HepG2 (cell line): ENCODE measurements around the gene AMOTL2. TPM values are rescaled to one million over a fixed set of nuclear protein-coding genes. Genes with fewer than 3 reads are reported as not detected.

Experiments
- ARID2 ChIP-seq: sonication (generic); formaldehyde crosslinking; IDR thresholded peaks from 2 replicates; pipeline ENCODE4 v1.8.1; 2022; ENCODE audit warnings: mild to moderate bottlenecking, missing genetic modification reagents, borderline replicate concordance
- ATF4 ChIP-seq, 2 experiments: fragments of 450-650 bp in 1 of 2; sonication (generic) in 1 of 2; formaldehyde crosslinking; IDR thresholded peaks; 2 replicates each; pipeline versions ENCODE4 v1.5.0 to v1.8.0; 2020 to 2022; ENCODE audit warnings: mild to moderate bottlenecking in 1 of 2, missing genetic modification reagents in 1 of 2
- ATF7 ChIP-seq, 2 experiments: fragments of 450-650 bp in 1 of 2; sonication (generic) in 1 of 2; formaldehyde crosslinking in 1 of 2; IDR thresholded peaks; 2 replicates each; pipeline versions ENCODE4 v1.4.0 to v1.6.1; 2016 to 2020; ENCODE audit warnings: antibody characterized with exemption in 1 of 2, mild to moderate bottlenecking in 1 of 2, missing genetic modification reagents in 1 of 2
- DR1 ChIP-seq: sonication (generic); formaldehyde crosslinking; IDR thresholded peaks from 2 replicates; pipeline ENCODE4 v1.8.0; 2021; ENCODE audit warnings: mild to moderate bottlenecking, missing genetic modification reagents, inconsistent platforms
- FOSL2 ChIP-seq: sonication (generic); formaldehyde crosslinking; IDR thresholded peaks from 2 replicates; pipeline ENCODE4 v1.4.0; 2020; ENCODE audit warnings: missing genetic modification reagents
- HCFC1 ChIP-seq: fragments of 150-350 bp; IDR thresholded peaks from 2 replicates; pipeline ENCODE4 v1.6.1; 2014; ENCODE audit warnings: low read depth, low read length
- HNRNPLL ChIP-seq: fragments of 200-400 bp; formaldehyde crosslinking; IDR thresholded peaks from 2 replicates; pipeline ENCODE4 v1.6.1; 2017; ENCODE audit warnings: mild to moderate bottlenecking, low read depth, low read length; ENCODE audit not compliant: poor library complexity, severe bottlenecking
- NFKBIZ ChIP-seq: IDR thresholded peaks from 2 replicates; pipeline ENCODE4 v1.6.1; 2018; ENCODE audit warnings: missing genetic modification reagents, missing compliant biosample characterization
- RFX5 ChIP-seq: IDR thresholded peaks from 2 replicates; pipeline ENCODE4 v1.6.1; 2011; ENCODE audit warnings: low read depth, low read length, improper control_type of control experiment
- TRIM24 ChIP-seq: sonication (generic); formaldehyde crosslinking; IDR thresholded peaks from 2 replicates; pipeline ENCODE4 v1.8.0; 2022; ENCODE audit warnings: mild to moderate bottlenecking, missing genetic modification reagents
- ZBTB7A ChIP-seq: sonication (generic); formaldehyde crosslinking; IDR thresholded peaks from 2 replicates; pipeline ENCODE4 v1.8.0; 2022; ENCODE audit warnings: mild to moderate bottlenecking, missing genetic modification reagents
- ZFP36L2 ChIP-seq: sonication (generic); formaldehyde crosslinking; IDR thresholded peaks from 2 replicates; pipeline ENCODE4 v1.4.0; 2020; ENCODE audit warnings: missing genetic modification reagents
- ZNF326 ChIP-seq: sonication (generic); formaldehyde crosslinking; IDR thresholded peaks from 2 replicates; pipeline ENCODE4 v1.4.0; 2020; ENCODE audit warnings: missing genetic modification reagents, borderline replicate concordance
- polyA plus RNA-seq, 8 experiments: library from polyadenylated mRNA; depleted of rRNA in 3 of 8; stranded (reverse) in 7 of 8; unstranded in 1 of 8; fragments of >200 nt; fragmentation: Illumina TruSeq in 4 of 8; extraction: Trizol in 4 of 8; gene quantifications; 2 replicates each; pipeline versions ENCODE4 v1.2.1 to v1.2.3, GENCODE V29; 2011 to 2016; ENCODE audit warnings: low read depth in 4 of 8, missing spikeins in 1 of 8, mixed read lengths in 1 of 8; ENCODE audit not compliant: insufficient read depth in 1 of 8
- total RNA-seq, 5 experiments: library from RNA; depleted of rRNA; stranded (reverse); fragments of >200 nt; fragmentation: Illumina TruSeq; extraction: Trizol; gene quantifications; 2 replicates each; pipeline ENCODE4 v1.2.3, GENCODE V29; 2016; ENCODE audit warnings: low read depth in 1 of 5
- TF ChIP-seq, protein P1 (sequence below): sonication (generic); formaldehyde crosslinking; IDR thresholded peaks from 2 replicates; pipeline ENCODE4 v1.8.1; 2022; ENCODE audit warnings: mild to moderate bottlenecking, missing genetic modification reagents
- TF ChIP-seq, protein P2 (sequence below): sonication (generic); formaldehyde crosslinking; IDR thresholded peaks from 2 replicates; pipeline ENCODE4 v1.4.0; 2020; ENCODE audit warnings: mild to moderate bottlenecking, missing genetic modification reagents
- TF ChIP-seq, protein P3 (sequence below): sonication (generic); formaldehyde crosslinking; IDR thresholded peaks from 2 replicates; pipeline ENCODE4 v1.4.0; 2020; ENCODE audit warnings: mild to moderate bottlenecking, missing genetic modification reagents

Gene AMOTL2
- total and polyA plus RNA-seq, 2 of the 13 experiments (the other 11 are each of a cell fraction or from before 2014, with no cell fraction given): 17.3 to 18.5 TPM

- TF ChIP-seq ATF4 (CRISPR knock-in tag; IDR thresholded peaks at IDR 0.05) (no peak), ARID2 (CRISPR knock-in tag) (no peak), DR1 (CRISPR knock-in tag) (no peak), ATF7 (IDR thresholded peaks at IDR 0.05) (no peak), ATF7 (CRISPR knock-in tag; IDR thresholded peaks at IDR 0.05) (no peak), ZNF326 (CRISPR knock-in tag) (no peak), TRIM24 (no peak), ZFP36L2 (CRISPR knock-in tag) (no peak), ZBTB7A (no peak), FOSL2 (CRISPR knock-in tag) (no peak), NFKBIZ (no peak), HNRNPLL (no peak), RFX5 (no peak), HCFC1 (no peak)
- TF ChIP-seq, protein P1, sequence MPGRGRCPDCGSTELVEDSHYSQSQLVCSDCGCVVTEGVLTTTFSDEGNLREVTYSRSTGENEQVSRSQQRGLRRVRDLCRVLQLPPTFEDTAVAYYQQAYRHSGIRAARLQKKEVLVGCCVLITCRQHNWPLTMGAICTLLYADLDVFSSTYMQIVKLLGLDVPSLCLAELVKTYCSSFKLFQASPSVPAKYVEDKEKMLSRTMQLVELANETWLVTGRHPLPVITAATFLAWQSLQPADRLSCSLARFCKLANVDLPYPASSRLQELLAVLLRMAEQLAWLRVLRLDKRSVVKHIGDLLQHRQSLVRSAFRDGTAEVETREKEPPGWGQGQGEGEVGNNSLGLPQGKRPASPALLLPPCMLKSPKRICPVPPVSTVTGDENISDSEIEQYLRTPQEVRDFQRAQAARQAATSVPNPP (CRISPR knock-in tag): no peak
- TF ChIP-seq, protein P2, sequence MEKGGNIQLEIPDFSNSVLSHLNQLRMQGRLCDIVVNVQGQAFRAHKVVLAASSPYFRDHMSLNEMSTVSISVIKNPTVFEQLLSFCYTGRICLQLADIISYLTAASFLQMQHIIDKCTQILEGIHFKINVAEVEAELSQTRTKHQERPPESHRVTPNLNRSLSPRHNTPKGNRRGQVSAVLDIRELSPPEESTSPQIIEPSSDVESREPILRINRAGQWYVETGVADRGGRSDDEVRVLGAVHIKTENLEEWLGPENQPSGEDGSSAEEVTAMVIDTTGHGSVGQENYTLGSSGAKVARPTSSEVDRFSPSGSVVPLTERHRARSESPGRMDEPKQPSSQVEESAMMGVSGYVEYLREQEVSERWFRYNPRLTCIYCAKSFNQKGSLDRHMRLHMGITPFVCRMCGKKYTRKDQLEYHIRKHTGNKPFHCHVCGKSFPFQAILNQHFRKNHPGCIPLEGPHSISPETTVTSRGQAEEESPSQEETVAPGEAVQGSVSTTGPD (CRISPR knock-in tag): no peak
- TF ChIP-seq, protein P3, sequence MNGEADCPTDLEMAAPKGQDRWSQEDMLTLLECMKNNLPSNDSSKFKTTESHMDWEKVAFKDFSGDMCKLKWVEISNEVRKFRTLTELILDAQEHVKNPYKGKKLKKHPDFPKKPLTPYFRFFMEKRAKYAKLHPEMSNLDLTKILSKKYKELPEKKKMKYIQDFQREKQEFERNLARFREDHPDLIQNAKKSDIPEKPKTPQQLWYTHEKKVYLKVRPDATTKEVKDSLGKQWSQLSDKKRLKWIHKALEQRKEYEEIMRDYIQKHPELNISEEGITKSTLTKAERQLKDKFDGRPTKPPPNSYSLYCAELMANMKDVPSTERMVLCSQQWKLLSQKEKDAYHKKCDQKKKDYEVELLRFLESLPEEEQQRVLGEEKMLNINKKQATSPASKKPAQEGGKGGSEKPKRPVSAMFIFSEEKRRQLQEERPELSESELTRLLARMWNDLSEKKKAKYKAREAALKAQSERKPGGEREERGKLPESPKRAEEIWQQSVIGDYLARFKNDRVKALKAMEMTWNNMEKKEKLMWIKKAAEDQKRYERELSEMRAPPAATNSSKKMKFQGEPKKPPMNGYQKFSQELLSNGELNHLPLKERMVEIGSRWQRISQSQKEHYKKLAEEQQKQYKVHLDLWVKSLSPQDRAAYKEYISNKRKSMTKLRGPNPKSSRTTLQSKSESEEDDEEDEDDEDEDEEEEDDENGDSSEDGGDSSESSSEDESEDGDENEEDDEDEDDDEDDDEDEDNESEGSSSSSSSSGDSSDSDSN (CRISPR knock-in tag): no peak
Observed at GRCh38 chr3:134370611-134371531, 3.4 kb downstream of the AMOTL2 start (continued).
